K562 (cell line): ENCODE data around the gene PFKL. TPM values are rescaled to one million over a fixed set of nuclear protein-coding genes. Genes with fewer than 3 reads are reported as not detected.

Source experiments
- ATF7 ChIP-seq: fragments of 450-650 bp; IDR thresholded peaks from 2 replicates; pipeline ENCODE4 v1.7.1; 2014; ENCODE audit warnings: mild to moderate bottlenecking, moderate library complexity
- CHD1 ChIP-seq: fragments of 200-600 bp; sonication (generic); IDR thresholded peaks from one replicate; pipeline ENCODE4 v1.6.1; 2012; ENCODE audit warnings: mild to moderate bottlenecking, moderate library complexity, low read length, inconsistent platforms
- GTF2F1 ChIP-seq: IDR thresholded peaks from 2 replicates; pipeline ENCODE4 v1.6.1; 2011; ENCODE audit warnings: low read depth, low read length, improper control_type of control experiment
- HSF4 ChIP-seq: fragments of 250-450 bp; sonication (Bioruptor Pico); IDR thresholded peaks from 2 replicates; pipeline ENCODE4 v2.1.2; 2022; ENCODE audit warnings: mild to moderate bottlenecking, moderate library complexity, borderline replicate concordance
- KDM5B ChIP-seq: fragments of 200-600 bp; sonication (generic); IDR thresholded peaks from 2 replicates; pipeline ENCODE4 v1.6.1; 2012; ENCODE audit warnings: low read depth, mild to moderate bottlenecking, moderate library complexity, low read length, control low read depth, inconsistent platforms; ENCODE audit not compliant: insufficient replicate concordance
- LARP7 ChIP-seq: fragments of 450-650 bp; IDR thresholded peaks from 2 replicates; pipeline ENCODE4 v1.6.1; 2016
- MAZ ChIP-seq, 2 experiments: fragments of 450-650 bp in 1 of 2; sonication (generic) in 1 of 2; formaldehyde crosslinking; IDR thresholded peaks in 1 of 2; conservative IDR thresholded peaks in 1 of 2; 2 replicates each; pipeline versions ENCODE4 v1.4.0 to v1.5.0; 2020; ENCODE audit warnings: mild to moderate bottlenecking in 1 of 2, missing genetic modification reagents in 1 of 2
- NCOA6 ChIP-seq: fragments of 450-650 bp; IDR thresholded peaks from 2 replicates; pipeline ENCODE4 v1.6.1; 2017; ENCODE audit warnings: mild to moderate bottlenecking
- RBFOX2 ChIP-seq: fragments of 200-400 bp; formaldehyde crosslinking; IDR thresholded peaks from 2 replicates; pipeline ENCODE4 v1.6.1; 2017; ENCODE audit warnings: low read depth, mild to moderate bottlenecking, low read length, moderate library complexity
- TGIF2 ChIP-seq: sonication (generic); formaldehyde crosslinking; IDR thresholded peaks from 2 replicates; pipeline ENCODE4 v1.8.1; 2022; ENCODE audit warnings: mild to moderate bottlenecking, missing genetic modification reagents, moderate library complexity
- U2AF1 ChIP-seq: fragments of 200-400 bp; formaldehyde crosslinking; optimal IDR thresholded peaks from 2 replicates; pipeline ENCODE3; 2017; ENCODE audit warnings: mild to moderate bottlenecking, low read depth, low read length, moderate library complexity
- XRCC3 ChIP-seq: fragments of 450-650 bp; IDR thresholded peaks from 2 replicates; pipeline ENCODE4 v1.6.1; 2017; ENCODE audit warnings: mild to moderate bottlenecking, moderate library complexity
- YY1 ChIP-seq, 3 experiments: IDR thresholded peaks; 2 replicates each; pipeline ENCODE4 v1.6.1; 2011; ENCODE audit warnings: low read length in 2 of 3, mild to moderate bottlenecking in 2 of 3, moderate library complexity in 2 of 3, borderline replicate concordance in 1 of 3, control low read depth in 1 of 3, low read depth in 1 of 3; ENCODE audit not compliant: insufficient read depth in 3 of 3, insufficient replicate concordance in 2 of 3, control insufficient read depth in 1 of 3, insufficient read length in 1 of 3; ENCODE audit errors: extremely low read depth in 1 of 3
- ZBTB8A ChIP-seq: fragments of 450-650 bp; IDR thresholded peaks from 2 replicates; pipeline ENCODE4 v1.6.1; 2018; ENCODE audit warnings: mild to moderate bottlenecking, moderate library complexity; ENCODE audit not compliant: partially characterized antibody
- ZNF239 ChIP-seq: fragments of 250-450 bp; sonication (Bioruptor Pico); IDR thresholded peaks from 2 replicates; pipeline ENCODE4 v1.4.0; 2020; ENCODE audit warnings: mild to moderate bottlenecking
- ZNF274 ChIP-seq: IDR thresholded peaks from 2 replicates; pipeline ENCODE4 v1.6.1; 2011; ENCODE audit warnings: low read depth, mild to moderate bottlenecking, low read length, moderate library complexity, borderline replicate concordance
- ZNF318 ChIP-seq, 2 experiments: fragments of 450-650 bp; IDR thresholded peaks; 2 replicates each; pipeline ENCODE4 v1.6.1; 2016; ENCODE audit warnings: mild to moderate bottlenecking in 2 of 2, borderline replicate concordance in 1 of 2, low read depth in 1 of 2, moderate library complexity in 1 of 2
- ZNF695 ChIP-seq: fragments of 450-650 bp; formaldehyde crosslinking; IDR thresholded peaks from 2 replicates; pipeline ENCODE4 v1.4.0; 2020; ENCODE audit warnings: mild to moderate bottlenecking, moderate library complexity
- polyA plus RNA-seq, 8 experiments: library from polyadenylated mRNA; depleted of rRNA in 4 of 8; stranded (reverse) in 5 of 8; unstranded in 3 of 8; fragments of >200 nt; fragmentation: Nextera tagmentation in 2 of 8; fragmentation: Illumina TruSeq in 1 of 8; extraction: Ambion mirVana in 2 of 8; extraction: Trizol in 1 of 8; gene quantifications; 2 replicates each; pipeline versions ENCODE4 v1.2.1 to v1.2.3, GENCODE V29; 2011 to 2014; ENCODE audit warnings: inconsistent platforms in 1 of 8, missing spikeins in 1 of 8
- total RNA-seq, 7 experiments: library from RNA; depleted of rRNA in 6 of 7; stranded (reverse); fragments of >200 nt in 6 of 7; fragmentation: Illumina TruSeq in 2 of 7; extraction: Trizol in 2 of 7; gene quantifications; 2 replicates each; pipeline versions ENCODE4 v1.2.1 to v1.2.3, GENCODE V29; 2011 to 2021; ENCODE audit warnings: low replicate concordance in 1 of 7
- TF ChIP-seq, protein P1 (sequence below): fragments of 250-450 bp; sonication (Bioruptor Pico); IDR thresholded peaks from 2 replicates; pipeline ENCODE4 v1.5.0; 2021

Gene PFKL
- total and polyA plus RNA-seq, 9 of the 15 experiments (the other 6 are each of a cell fraction or from before 2014, with no cell fraction given), result 1.1 to 124 (median 45.6) TPM

- no peak for TF ChIP-seq ZNF239
- TF ChIP-seq, protein P1, sequence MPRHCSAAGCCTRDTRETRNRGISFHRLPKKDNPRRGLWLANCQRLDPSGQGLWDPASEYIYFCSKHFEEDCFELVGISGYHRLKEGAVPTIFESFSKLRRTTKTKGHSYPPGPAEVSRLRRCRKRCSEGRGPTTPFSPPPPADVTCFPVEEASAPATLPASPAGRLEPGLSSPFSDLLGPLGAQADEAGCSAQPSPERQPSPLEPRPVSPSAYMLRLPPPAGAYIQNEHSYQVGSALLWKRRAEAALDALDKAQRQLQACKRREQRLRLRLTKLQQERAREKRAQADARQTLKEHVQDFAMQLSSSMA (CRISPR knock-in tag), result no peak
- TF ChIP-seq NCOA6, result no peak; the same call in 1 of the 2 replicates
- TF ChIP-seq ZNF695 (CRISPR knock-in tag), result no peak
- no peak for TF ChIP-seq GTF2F1
- TF ChIP-seq MAZ (CRISPR knock-in tag; conservative IDR thresholded peaks at IDR 0.05 in 1 of 2, IDR thresholded peaks at IDR 0.05 in 1 of 2), result peak; percentile 69 to 91
- no peak for TF ChIP-seq XRCC3
- TF ChIP-seq ATF7, result peak; percentile 48; the same call in 1 of the 2 replicates
- TF ChIP-seq TGIF2, result no peak
- peak; percentile 34 for TF ChIP-seq CHD1
- TF ChIP-seq U2AF1, result peak; percentile 32
- no peak for TF ChIP-seq LARP7
- no peak for TF ChIP-seq ZBTB8A
- TF ChIP-seq YY1 (IDR thresholded peaks at IDR 0.05; ENCODE audit: borderline replicate concordance in 1 of 3, control insufficient read depth in 1 of 3, extremely low read depth in 1 of 3, insufficient read depth in 3 of 3, insufficient read length in 1 of 3, insufficient replicate concordance in 2 of 3, low read depth in 1 of 3, low read length in 2 of 3), result peak; percentile 22 to 89 (median 82)
- TF ChIP-seq HSF4 (CRISPR knock-in tag), result no peak
- TF ChIP-seq RBFOX2, result peak; percentile 55
- TF ChIP-seq ZNF274, result no peak
- TF ChIP-seq KDM5B, result peak; percentile 74
- TF ChIP-seq ZNF318 (IDR thresholded peaks at IDR 0.05; ENCODE audit: borderline replicate concordance in 1 of 2, low read depth in 1 of 2), result no peak
These were observed at the start of gene PFKL (continued) for GRCh38 chr21:44299458-44300261.
